ENCODE results near the gene CLEC2A.
"Not testable (repeated sequence)": the region's sequence is repeated elsewhere in the genome, so short reads cannot be mapped to it uniquely, and the experiment has no call there.

The CLEC2A gene

DNA sequence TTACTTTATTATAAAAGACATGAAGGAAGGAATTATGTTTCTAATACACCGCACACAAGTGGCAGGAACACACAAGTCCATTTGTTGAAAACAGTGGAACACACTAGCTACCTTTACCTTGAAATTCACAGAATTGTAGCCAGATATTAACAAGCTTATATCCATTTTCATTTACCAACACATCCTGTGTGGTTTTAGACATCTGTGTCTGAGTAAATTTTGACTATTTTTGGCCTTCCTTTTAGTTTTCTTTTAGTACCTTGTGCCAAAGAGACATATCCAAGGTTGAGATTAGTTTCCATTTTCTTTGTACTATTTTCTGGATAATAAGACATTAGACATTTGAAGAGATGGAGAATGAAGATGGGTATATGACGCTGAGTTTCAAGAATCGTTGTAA lies 50.9 kb downstream of the CLEC2A start, which contains the start of gene KLRF2:
TSS of gene KLRF2 (plus strand) at position 244 of the 400 bp plus-strand sequence. CDS start at position 351, 107 bp downstream.
- no peak within 1 kb of the TSS for H3K4me3 ChIP-seq (replicated peaks; ENCODE audit: insufficient read depth, low read length)
- H3K27me3 ChIP-seq (ENCODE audit: insufficient read depth, poor library complexity, severe bottlenecking) = no peaks in the 10 kb centered on the region
- TF ChIP-seq POLR2AphosphoS5 (IDR thresholded peaks at IDR 0.05; ENCODE audit: low read depth) (no peak), GABPA (IDR thresholded peaks at IDR 0.05; ENCODE audit: low read depth) (no peak), SPI1 (IDR thresholded peaks at IDR 0.05; ENCODE audit: borderline replicate concordance, low read depth) (no peak)
- TF ChIP-seq, protein P1, sequence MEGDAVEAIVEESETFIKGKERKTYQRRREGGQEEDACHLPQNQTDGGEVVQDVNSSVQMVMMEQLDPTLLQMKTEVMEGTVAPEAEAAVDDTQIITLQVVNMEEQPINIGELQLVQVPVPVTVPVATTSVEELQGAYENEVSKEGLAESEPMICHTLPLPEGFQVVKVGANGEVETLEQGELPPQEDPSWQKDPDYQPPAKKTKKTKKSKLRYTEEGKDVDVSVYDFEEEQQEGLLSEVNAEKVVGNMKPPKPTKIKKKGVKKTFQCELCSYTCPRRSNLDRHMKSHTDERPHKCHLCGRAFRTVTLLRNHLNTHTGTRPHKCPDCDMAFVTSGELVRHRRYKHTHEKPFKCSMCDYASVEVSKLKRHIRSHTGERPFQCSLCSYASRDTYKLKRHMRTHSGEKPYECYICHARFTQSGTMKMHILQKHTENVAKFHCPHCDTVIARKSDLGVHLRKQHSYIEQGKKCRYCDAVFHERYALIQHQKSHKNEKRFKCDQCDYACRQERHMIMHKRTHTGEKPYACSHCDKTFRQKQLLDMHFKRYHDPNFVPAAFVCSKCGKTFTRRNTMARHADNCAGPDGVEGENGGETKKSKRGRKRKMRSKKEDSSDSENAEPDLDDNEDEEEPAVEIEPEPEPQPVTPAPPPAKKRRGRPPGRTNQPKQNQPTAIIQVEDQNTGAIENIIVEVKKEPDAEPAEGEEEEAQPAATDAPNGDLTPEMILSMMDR (IDR thresholded peaks at IDR 0.05; ENCODE audit: insufficient read depth, low read length) = no peak
- TF ChIP-seq, protein P2, sequence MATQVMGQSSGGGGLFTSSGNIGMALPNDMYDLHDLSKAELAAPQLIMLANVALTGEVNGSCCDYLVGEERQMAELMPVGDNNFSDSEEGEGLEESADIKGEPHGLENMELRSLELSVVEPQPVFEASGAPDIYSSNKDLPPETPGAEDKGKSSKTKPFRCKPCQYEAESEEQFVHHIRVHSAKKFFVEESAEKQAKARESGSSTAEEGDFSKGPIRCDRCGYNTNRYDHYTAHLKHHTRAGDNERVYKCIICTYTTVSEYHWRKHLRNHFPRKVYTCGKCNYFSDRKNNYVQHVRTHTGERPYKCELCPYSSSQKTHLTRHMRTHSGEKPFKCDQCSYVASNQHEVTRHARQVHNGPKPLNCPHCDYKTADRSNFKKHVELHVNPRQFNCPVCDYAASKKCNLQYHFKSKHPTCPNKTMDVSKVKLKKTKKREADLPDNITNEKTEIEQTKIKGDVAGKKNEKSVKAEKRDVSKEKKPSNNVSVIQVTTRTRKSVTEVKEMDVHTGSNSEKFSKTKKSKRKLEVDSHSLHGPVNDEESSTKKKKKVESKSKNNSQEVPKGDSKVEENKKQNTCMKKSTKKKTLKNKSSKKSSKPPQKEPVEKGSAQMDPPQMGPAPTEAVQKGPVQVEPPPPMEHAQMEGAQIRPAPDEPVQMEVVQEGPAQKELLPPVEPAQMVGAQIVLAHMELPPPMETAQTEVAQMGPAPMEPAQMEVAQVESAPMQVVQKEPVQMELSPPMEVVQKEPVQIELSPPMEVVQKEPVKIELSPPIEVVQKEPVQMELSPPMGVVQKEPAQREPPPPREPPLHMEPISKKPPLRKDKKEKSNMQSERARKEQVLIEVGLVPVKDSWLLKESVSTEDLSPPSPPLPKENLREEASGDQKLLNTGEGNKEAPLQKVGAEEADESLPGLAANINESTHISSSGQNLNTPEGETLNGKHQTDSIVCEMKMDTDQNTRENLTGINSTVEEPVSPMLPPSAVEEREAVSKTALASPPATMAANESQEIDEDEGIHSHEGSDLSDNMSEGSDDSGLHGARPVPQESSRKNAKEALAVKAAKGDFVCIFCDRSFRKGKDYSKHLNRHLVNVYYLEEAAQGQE (IDR thresholded peaks at IDR 0.05; ENCODE audit: insufficient replicate concordance, low read depth) = no peak
- H3K27ac ChIP-seq (replicated peaks) = no peak within 1 kb of the TSS
- no peak for DNase-seq (ENCODE audit: low read depth in 1 of 2, low spot score in 1 of 2)

DNA sequence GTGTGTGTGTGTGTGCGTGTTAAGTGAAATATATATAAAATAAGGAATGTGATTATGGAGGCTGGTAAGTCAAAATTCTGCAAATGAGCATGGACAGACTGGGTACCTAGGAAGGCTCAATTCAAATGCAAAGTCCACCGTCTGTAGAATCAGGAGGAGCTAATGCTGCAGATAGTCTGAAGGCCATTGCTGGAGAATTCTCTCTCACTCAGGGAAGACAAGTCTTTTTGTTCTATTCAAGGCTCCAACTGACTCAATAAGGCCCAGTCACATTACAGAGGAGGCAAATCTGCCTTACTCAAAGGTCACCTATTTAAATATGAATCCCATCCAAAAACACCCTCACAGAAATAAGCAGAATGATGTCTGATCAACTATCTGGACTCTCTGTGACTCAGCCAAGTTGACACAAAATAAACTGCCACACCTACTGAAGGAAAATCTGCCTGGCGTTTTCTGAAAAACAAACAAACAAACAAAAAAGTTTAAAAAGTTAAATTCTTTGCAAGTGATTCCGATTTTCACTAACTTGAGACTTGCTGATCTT lies 51.6 kb downstream of the CLEC2A start:
- DNase-seq (ENCODE audit: low read depth in 1 of 2, low spot score in 1 of 2) = no peak
- Histone ChIP-seq H3K27me3 (ENCODE audit: insufficient read depth, poor library complexity, severe bottlenecking) (no peaks in the 10 kb centered on the region), H3K27ac (replicated peaks) (no peak overlapping the region), H3K4me3 (replicated peaks; ENCODE audit: insufficient read depth, low read length) (no peak overlapping the region)
- TF ChIP-seq, protein P2 (IDR thresholded peaks at IDR 0.05; ENCODE audit: insufficient replicate concordance, low read depth) = no peak
- no peak for TF ChIP-seq SPI1 (IDR thresholded peaks at IDR 0.05; ENCODE audit: borderline replicate concordance, low read depth)
- no peak for TF ChIP-seq POLR2AphosphoS5 (IDR thresholded peaks at IDR 0.05; ENCODE audit: low read depth)
- TF ChIP-seq, protein P1 (IDR thresholded peaks at IDR 0.05; ENCODE audit: insufficient read depth, low read length) = no peak
- TF ChIP-seq GABPA (IDR thresholded peaks at IDR 0.05; ENCODE audit: low read depth) = no peak

DNA sequence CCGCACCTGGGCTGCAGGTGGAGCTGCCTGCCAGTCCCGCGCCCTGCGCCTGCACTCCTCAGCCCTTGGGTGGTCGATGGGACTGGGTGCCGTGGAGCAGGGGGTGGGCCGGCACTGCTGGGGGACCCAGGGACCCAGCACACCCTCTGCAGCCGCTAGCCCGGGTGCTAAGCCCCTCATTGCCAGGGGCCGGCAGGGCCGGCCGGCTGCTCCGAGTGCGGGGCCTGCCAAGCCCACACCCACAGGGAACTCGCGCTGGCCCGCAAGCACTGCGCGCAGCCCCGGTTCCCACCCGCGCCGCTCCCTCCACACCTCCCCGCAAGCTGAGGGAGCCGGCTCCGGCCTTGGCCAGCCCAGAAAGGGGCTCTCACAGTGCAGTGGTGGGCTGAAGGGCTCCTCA lies 56.0 kb downstream of the CLEC2A start:
- DNase-seq (ENCODE audit: low read depth in 1 of 2, low spot score in 1 of 2); H3K4me3 ChIP-seq (replicated peaks; ENCODE audit: insufficient read depth, low read length); H3K27ac ChIP-seq (replicated peaks); H3K27me3 ChIP-seq (ENCODE audit: insufficient read depth, poor library complexity, severe bottlenecking): not testable (repeated sequence)

DNA sequence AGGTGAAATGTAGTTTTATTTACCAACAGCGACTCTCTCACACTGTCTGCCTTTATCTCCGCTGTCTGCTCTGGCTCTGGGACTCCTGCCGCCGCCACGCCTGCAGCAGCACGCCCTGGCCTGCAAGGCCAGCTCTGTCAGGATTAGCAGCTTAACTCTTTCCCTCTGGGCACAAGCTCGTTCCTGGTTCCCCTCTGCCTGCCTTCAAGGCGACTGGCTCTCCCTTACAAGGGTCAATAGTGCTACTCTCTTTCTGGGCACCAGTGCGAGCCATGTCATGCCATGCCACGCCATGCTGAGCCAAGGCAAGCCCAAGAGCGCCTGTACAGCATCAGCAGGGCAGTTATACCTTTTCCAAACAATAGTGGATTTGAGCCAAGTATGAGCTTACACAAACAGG lies 59.4 kb downstream of the CLEC2A start:
- no peak for DNase-seq (ENCODE audit: low read depth in 1 of 2, low spot score in 1 of 2)
- Histone ChIP-seq H3K27me3 (ENCODE audit: insufficient read depth, poor library complexity, severe bottlenecking) (no peaks in the 10 kb centered on the region), H3K4me3 (replicated peaks; ENCODE audit: insufficient read depth, low read length) (no peak overlapping the region), H3K27ac (replicated peaks) (no peak overlapping the region)
- TF ChIP-seq POLR2AphosphoS5 (IDR thresholded peaks at IDR 0.05; ENCODE audit: low read depth) = no peak
- TF ChIP-seq, protein P1 (IDR thresholded peaks at IDR 0.05; ENCODE audit: insufficient read depth, low read length) = no peak
- TF ChIP-seq GABPA (IDR thresholded peaks at IDR 0.05; ENCODE audit: low read depth) = no peak
- TF ChIP-seq, protein P2 (IDR thresholded peaks at IDR 0.05; ENCODE audit: insufficient replicate concordance, low read depth) = no peak
- no peak for TF ChIP-seq SPI1 (IDR thresholded peaks at IDR 0.05; ENCODE audit: borderline replicate concordance, low read depth)

Measured in HL-60 (cell line).